Measurements from ENCODE around the gene ZRANB2.

Gene ZRANB2

DNA sequence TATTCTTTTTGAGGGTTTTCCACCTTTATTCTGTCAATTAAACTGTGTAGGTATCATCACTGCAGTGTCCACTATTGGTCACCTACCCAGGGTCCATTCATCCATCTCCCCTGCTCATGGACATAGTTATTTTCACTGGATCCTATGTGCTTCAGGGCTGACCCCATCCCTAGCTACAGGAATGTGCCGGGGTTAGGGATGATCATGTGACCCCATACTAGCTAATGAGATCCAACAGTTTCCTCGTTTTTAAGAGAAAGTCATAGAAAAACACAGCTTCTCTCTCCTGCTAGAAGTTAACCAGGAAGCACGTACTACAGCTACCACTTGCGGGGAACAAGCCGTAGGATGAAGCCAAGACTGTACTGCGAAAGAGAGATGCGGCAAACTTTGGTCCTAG, 52.8 kb downstream of the ZRANB2 start:
- no peak for DNase-seq (ENCODE audit: low spot score)

DNA sequence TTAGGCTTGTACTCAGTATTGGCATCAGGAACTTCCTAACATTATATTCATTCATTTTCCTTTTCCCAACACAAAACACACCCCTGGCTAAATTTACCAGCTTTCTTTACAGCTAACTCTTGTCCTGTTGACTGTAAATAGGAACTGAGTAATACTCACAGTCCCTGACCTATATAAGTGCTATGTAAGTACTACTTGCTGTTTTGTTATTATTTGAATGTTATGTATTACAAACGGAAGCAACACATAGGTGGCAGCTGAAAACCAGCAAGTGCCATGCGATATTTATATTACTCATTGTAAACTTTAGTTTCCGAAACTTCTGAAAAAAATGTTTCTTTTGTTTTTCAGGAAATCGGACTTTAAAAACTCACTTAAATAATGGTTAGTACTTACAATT, 54.7 kb downstream of the ZRANB2 start:
- DNase-seq (ENCODE audit: low spot score) = no peak

DNA sequence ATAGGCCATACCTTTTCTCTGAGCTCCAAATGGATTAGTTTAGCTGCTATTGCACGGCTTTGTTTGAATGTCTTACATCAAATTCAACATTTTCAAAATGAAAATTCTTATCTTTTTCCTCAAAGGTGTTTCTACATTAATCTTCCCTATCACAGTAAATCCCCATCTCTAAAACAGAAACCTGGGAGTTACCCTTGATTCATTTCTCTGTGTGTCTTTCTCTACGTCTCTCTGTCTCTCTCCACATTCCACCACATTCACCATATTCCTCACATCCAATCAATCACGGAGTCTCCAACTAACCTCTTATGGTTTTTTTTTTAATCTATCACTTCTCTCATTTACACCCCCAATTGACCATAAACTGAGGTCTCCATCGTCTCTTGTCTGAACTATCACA, 57.3 kb downstream of the ZRANB2 start:
- no peak for DNase-seq (ENCODE audit: low spot score)

DNA sequence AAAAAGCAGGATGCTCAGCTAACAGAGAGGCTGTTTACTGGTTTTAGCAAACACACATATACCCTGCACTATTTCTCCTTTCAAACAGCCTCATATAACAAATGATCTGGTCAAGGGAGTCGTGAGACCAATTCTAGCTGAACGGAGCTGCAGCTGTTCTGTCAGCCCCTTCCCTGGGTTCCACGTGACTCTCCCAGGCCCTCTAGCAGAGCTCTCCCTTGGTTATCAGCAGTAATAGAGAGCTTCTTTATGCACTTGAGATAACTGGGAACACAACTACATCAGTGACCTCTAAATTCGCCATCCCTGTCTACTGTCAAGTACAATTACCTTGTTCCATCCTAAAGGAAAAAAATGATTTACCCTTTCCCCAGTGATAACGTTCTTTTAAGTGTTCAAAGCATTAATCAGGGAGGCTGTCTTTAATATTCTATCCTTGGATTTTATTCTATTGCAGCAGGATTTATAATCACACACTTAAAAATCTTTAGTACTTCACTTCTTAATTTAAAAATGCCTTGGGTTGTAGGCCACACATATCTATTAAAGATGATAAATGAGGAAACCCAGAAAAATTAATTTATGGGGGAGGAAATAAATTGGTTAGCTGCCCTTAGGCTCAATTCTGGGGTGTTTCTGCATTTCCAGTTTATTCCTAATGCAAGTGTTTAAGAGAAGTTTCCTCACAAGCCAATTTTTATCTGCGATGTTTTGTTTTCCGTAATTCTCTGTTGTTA, 61.4 kb downstream of the ZRANB2 start:
- DNase-seq (ENCODE audit: low spot score) = no peak

DNA sequence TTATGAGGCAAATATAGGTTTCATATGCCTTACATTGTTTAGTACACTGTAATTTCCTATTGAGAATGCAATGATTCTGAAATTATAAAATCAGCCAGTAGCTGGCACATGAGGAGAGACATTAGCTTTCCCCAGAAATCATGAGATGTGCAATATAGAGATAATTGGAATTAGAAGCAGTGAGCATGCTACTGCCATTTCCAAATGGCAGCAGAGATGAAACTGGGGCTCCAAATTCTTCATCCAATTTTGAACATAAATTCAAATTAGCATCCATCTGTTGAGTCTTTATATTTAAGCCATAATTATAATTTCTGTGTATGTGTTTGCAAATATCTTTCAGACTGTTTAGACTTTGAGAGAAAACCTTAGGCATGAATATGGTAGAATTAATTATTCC, 62.0 kb downstream of the ZRANB2 start:
- no peak for DNase-seq (ENCODE audit: low spot score)

DNA sequence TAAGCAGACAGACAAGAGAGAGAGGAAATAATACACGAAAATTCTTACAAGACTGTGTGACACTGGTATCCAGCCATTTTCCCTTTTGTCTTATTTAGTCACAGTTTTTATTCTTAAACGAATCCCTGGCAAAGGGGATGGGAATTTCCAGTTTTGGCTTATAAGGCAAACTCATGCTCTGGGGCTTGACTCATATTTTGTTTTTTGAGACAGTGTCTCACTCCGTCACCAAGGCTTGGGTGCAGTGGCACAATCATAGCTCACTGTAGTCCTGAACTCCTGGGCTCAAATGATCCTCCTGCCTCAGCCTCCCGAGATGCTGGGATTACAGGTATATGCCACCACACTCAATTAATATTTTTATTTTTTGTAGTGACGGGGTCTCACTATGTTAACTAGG, 65.1 kb downstream of the ZRANB2 start:
- no peak for DNase-seq (ENCODE audit: low spot score)

DNA sequence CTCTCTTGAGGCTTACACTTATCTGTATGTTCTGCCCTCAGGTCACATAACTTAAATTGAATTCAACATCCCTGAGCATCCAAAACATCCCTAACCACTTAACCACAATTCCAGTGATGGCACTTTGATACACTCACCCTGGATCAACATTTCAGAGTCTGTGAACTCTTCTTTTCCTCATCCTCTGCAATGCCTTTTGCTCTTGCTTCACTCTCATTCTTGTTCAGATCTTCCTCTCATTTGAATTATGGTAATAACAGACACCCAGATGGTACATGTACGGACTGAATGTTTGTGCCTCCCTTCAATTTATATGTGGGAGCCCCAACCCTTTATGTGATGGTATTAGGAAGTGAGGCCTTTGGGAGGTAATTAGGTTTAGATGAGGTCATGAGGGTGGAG, 66.7 kb downstream of the ZRANB2 start:
- no peak for DNase-seq (ENCODE audit: low spot score)
